ENCODE results near the gene CEACAM1. TPM values are rescaled to one million over a fixed set of nuclear protein-coding genes. Genes with fewer than 3 reads are reported as not detected.
A peak's percentile ranks its signal among the peaks of the same experiment; 100 is the strongest.

Gene CEACAM1
- total and polyA plus RNA-seq, 2 of the 13 experiments (the other 11 are each of a cell fraction or from before 2014, with no cell fraction given), result 13.5 to 332 TPM

DNA sequence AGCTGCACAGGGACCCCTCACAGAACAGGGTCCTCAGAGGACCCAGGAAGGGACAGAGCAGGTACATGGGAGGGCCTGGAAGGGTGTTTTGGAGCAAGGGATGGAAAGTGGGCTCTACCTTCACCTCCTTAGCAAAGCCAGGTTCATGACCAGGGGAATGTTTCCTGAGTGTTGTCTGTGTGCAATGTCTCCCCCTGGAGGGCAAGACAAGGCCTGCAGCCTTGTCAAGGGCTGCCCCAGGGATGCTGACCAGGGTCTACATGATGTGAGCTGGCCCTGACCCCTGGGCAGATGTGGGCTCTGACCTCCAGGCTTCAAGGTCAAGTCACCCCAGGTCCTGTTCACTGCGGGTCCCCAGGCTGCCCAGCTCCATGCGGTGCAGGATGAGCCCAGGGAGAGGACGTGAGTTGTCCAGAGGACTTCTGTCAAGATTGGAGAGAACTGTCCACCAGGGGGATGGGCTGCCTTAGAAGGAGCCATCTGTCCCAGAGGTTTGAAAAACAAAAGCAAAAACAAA is 1.0 kb upstream of the CEACAM1 start (continued):
- TF ChIP-seq, protein P1, sequence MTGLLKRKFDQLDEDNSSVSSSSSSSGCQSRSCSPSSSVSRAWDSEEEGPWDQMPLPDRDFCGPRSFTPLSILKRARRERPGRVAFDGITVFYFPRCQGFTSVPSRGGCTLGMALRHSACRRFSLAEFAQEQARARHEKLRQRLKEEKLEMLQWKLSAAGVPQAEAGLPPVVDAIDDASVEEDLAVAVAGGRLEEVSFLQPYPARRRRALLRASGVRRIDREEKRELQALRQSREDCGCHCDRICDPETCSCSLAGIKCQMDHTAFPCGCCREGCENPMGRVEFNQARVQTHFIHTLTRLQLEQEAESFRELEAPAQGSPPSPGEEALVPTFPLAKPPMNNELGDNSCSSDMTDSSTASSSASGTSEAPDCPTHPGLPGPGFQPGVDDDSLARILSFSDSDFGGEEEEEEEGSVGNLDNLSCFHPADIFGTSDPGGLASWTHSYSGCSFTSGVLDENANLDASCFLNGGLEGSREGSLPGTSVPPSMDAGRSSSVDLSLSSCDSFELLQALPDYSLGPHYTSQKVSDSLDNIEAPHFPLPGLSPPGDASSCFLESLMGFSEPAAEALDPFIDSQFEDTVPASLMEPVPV (CRISPR knock-in tag; IDR thresholded peaks at IDR 0.05), result no peak
- TF ChIP-seq POLR2AphosphoS2 (IDR thresholded peaks at IDR 0.05; ENCODE audit: low read depth, low read length) (no peak), SOX5 (CRISPR knock-in tag; IDR thresholded peaks at IDR 0.05; ENCODE audit: borderline replicate concordance) (peak; percentile 58; the same call in 1 of the 2 replicates), ZNF841 (CRISPR knock-in tag; IDR thresholded peaks at IDR 0.05; ENCODE audit: borderline replicate concordance) (no peak), ZNF883 (CRISPR knock-in tag; IDR thresholded peaks at IDR 0.05; ENCODE audit: not compliant biosample characterization) (no peak), ZBTB42 (CRISPR knock-in tag; IDR thresholded peaks at IDR 0.05) (no peak), ISX (CRISPR knock-in tag; conservative IDR thresholded peaks at IDR 0.05) (no peak), GFI1 (CRISPR knock-in tag; IDR thresholded peaks at IDR 0.05; ENCODE audit: borderline replicate concordance) (no peak), EEA1 (CRISPR knock-in tag; IDR thresholded peaks at IDR 0.05; ENCODE audit: borderline replicate concordance) (no peak), ETV6 (CRISPR knock-in tag; conservative IDR thresholded peaks at IDR 0.05) (no peak; the same call in 1 of the 2 replicates), NKX3-1 (CRISPR knock-in tag; IDR thresholded peaks at IDR 0.05) (no peak), ZNF138 (CRISPR knock-in tag; IDR thresholded peaks at IDR 0.05; ENCODE audit: low read depth) (no peak), ZSCAN29 (CRISPR knock-in tag; conservative IDR thresholded peaks at IDR 0.05) (peak; percentile 67; the same call in 1 of the 2 replicates)
- TF ChIP-seq, protein P2, sequence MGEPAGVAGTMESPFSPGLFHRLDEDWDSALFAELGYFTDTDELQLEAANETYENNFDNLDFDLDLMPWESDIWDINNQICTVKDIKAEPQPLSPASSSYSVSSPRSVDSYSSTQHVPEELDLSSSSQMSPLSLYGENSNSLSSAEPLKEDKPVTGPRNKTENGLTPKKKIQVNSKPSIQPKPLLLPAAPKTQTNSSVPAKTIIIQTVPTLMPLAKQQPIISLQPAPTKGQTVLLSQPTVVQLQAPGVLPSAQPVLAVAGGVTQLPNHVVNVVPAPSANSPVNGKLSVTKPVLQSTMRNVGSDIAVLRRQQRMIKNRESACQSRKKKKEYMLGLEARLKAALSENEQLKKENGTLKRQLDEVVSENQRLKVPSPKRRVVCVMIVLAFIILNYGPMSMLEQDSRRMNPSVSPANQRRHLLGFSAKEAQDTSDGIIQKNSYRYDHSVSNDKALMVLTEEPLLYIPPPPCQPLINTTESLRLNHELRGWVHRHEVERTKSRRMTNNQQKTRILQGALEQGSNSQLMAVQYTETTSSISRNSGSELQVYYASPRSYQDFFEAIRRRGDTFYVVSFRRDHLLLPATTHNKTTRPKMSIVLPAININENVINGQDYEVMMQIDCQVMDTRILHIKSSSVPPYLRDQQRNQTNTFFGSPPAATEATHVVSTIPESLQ (CRISPR knock-in tag; conservative IDR thresholded peaks at IDR 0.05), result 0 out of 2 replicates have a peak, but pooled peaks have one; percentile 78
- TF ChIP-seq, protein P3, sequence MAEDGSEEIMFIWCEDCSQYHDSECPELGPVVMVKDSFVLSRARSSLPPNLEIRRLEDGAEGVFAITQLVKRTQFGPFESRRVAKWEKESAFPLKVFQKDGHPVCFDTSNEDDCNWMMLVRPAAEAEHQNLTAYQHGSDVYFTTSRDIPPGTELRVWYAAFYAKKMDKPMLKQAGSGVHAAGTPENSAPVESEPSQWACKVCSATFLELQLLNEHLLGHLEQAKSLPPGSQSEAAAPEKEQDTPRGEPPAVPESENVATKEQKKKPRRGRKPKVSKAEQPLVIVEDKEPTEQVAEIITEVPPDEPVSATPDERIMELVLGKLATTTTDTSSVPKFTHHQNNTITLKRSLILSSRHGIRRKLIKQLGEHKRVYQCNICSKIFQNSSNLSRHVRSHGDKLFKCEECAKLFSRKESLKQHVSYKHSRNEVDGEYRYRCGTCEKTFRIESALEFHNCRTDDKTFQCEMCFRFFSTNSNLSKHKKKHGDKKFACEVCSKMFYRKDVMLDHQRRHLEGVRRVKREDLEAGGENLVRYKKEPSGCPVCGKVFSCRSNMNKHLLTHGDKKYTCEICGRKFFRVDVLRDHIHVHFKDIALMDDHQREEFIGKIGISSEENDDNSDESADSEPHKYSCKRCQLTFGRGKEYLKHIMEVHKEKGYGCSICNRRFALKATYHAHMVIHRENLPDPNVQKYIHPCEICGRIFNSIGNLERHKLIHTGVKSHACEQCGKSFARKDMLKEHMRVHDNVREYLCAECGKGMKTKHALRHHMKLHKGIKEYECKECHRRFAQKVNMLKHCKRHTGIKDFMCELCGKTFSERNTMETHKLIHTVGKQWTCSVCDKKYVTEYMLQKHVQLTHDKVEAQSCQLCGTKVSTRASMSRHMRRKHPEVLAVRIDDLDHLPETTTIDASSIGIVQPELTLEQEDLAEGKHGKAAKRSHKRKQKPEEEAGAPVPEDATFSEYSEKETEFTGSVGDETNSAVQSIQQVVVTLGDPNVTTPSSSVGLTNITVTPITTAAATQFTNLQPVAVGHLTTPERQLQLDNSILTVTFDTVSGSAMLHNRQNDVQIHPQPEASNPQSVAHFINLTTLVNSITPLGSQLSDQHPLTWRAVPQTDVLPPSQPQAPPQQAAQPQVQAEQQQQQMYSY (CRISPR knock-in tag; IDR thresholded peaks at IDR 0.05), result no peak
- TF ChIP-seq, protein P4, sequence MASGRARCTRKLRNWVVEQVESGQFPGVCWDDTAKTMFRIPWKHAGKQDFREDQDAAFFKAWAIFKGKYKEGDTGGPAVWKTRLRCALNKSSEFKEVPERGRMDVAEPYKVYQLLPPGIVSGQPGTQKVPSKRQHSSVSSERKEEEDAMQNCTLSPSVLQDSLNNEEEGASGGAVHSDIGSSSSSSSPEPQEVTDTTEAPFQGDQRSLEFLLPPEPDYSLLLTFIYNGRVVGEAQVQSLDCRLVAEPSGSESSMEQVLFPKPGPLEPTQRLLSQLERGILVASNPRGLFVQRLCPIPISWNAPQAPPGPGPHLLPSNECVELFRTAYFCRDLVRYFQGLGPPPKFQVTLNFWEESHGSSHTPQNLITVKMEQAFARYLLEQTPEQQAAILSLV (CRISPR knock-in tag; IDR thresholded peaks at IDR 0.05; ENCODE audit: borderline replicate concordance), result no peak
- TF ChIP-seq, protein P5, sequence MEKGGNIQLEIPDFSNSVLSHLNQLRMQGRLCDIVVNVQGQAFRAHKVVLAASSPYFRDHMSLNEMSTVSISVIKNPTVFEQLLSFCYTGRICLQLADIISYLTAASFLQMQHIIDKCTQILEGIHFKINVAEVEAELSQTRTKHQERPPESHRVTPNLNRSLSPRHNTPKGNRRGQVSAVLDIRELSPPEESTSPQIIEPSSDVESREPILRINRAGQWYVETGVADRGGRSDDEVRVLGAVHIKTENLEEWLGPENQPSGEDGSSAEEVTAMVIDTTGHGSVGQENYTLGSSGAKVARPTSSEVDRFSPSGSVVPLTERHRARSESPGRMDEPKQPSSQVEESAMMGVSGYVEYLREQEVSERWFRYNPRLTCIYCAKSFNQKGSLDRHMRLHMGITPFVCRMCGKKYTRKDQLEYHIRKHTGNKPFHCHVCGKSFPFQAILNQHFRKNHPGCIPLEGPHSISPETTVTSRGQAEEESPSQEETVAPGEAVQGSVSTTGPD (CRISPR knock-in tag; IDR thresholded peaks at IDR 0.05), result no peak
- TF ChIP-seq, protein P6, sequence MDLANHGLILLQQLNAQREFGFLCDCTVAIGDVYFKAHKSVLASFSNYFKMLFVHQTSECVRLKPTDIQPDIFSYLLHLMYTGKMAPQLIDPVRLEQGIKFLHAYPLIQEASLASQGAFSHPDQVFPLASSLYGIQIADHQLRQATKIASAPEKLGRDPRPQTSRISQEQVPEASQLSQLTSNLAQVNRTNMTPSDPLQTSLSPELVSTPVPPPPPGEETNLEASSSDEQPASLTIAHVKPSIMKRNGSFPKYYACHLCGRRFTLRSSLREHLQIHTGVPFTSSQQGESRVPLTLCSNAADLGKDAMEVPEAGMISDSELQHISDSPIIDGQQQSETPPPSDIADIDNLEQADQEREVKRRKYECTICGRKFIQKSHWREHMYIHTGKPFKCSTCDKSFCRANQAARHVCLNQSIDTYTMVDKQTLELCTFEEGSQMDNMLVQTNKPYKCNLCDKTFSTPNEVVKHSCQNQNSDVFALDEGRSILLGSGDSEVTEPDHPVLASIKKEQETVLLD (CRISPR knock-in tag; IDR thresholded peaks at IDR 0.05; ENCODE audit: low read depth), result no peak

Measured in HepG2 (cell line).